Kidney (tissue), 14 donors: ENCODE results near the gene AMDHD1. TPM values are rescaled to one million over a fixed set of nuclear protein-coding genes. Genes with fewer than 3 reads are reported as not detected.

Experiments used
- DNase-seq, 5 donors: peaks; one replicate each; pipeline ENCODE4 v3.0.0-alpha.2; 2013 to 2020
- FAIRE-seq: peaks from 2 replicates; lab custom pipeline; 2012; peaks lifted over from hg19 to GRCh38; lab: Jason Lieb, UNC
- H3K27ac ChIP-seq, 2 donors: one replicate each; pipeline ENCODE4 v1.7.0; 2013; ENCODE audit warnings: low read depth in 2 of 2, low read length in 2 of 2, inconsistent platforms in 1 of 2
- H3K27me3 ChIP-seq: one replicate; pipeline ENCODE4 v1.7.1; 2013; ENCODE audit warnings: low read length, inconsistent platforms; ENCODE audit not compliant: control insufficient read depth, insufficient read depth
- H3K36me3 ChIP-seq, 3 donors: one replicate each; pipeline versions ENCODE4 v1.7.0 to v1.7.1; 2013; ENCODE audit warnings: low read length in 3 of 3, control low read depth in 1 of 3, inconsistent platforms in 1 of 3; ENCODE audit not compliant: insufficient read depth in 3 of 3, control insufficient read depth in 2 of 3
- H3K4me1 ChIP-seq, 3 donors: one replicate each; pipeline versions ENCODE4 v1.7.0 to v1.7.1; 2013; ENCODE audit warnings: low read length in 3 of 3, inconsistent platforms in 1 of 3, low read depth in 1 of 3; ENCODE audit not compliant: control insufficient read depth in 2 of 3, insufficient read depth in 2 of 3
- H3K4me3 ChIP-seq, 3 donors: one replicate each; pipeline versions ENCODE4 v1.7.0 to v1.8.1; 2013; ENCODE audit warnings: low read length in 3 of 3, control low read depth in 1 of 3, inconsistent platforms in 1 of 3
- H3K9ac ChIP-seq, 3 donors: one replicate each; pipeline versions ENCODE4 v1.7.0 to v1.7.1; 2013; ENCODE audit warnings: low read length in 3 of 3, control low read depth in 1 of 3, inconsistent platforms in 1 of 3
- H3K9me3 ChIP-seq, 3 donors: one replicate each; pipeline versions ENCODE4 v1.7.0 to v1.7.1; 2013; ENCODE audit warnings: low read length in 3 of 3, control low read depth in 1 of 3, inconsistent platforms in 1 of 3; ENCODE audit not compliant: control insufficient read depth in 2 of 3, insufficient read depth in 1 of 3
- intact Hi-C: fragments of 100-400 bp; cut with DNase I; formaldehyde crosslinking; loops from one replicate; pipeline ENCODE4 v1.11.1; 2022
- polyA plus RNA-seq: library from polyadenylated mRNA; stranded (reverse); fragments of 350-450 nt; fragmentation: Illumina TruSeq; extraction: RNeasy Lipid Tissue Mini Kit (QIAGEN cat#74804); gene quantifications from one replicate; pipeline ENCODE4 v1.2.3, GENCODE V29; 2014; ENCODE audit warnings: low read depth, low replicate concordance; ENCODE audit not compliant: insufficient read depth
- total RNA-seq: library from RNA; stranded (reverse); fragmentation: NEBNext Ultra II Directional; extraction: Animal tissue kit (Norgen Biotek cat#: 25700); gene quantifications from one replicate; pipeline ENCODE4 v1.2.1, GENCODE V29; 2021
- TF ChIP-seq, protein P1 (sequence below): IDR thresholded peaks from 3 replicates; pipeline ENCODE4 v1.5.1; 2012; ENCODE audit warnings: mild to moderate bottlenecking, moderate library complexity, borderline replicate concordance; ENCODE audit not compliant: insufficient read depth; ENCODE audit errors: extremely low read depth
- donor health status: control.
- donor health status: control.
- donor health status: control.
- donor health status: control.
- donor health status: control.
- donor health status: DM: yes; HTN: yes; CAD: no.
- donor health status: Normal renal cell carcinoma (clear cell type).

Gene AMDHD1
- total and polyA plus RNA-seq, 2 donors from 2014 or later, result 1.2 to 5.9 TPM

DNA sequence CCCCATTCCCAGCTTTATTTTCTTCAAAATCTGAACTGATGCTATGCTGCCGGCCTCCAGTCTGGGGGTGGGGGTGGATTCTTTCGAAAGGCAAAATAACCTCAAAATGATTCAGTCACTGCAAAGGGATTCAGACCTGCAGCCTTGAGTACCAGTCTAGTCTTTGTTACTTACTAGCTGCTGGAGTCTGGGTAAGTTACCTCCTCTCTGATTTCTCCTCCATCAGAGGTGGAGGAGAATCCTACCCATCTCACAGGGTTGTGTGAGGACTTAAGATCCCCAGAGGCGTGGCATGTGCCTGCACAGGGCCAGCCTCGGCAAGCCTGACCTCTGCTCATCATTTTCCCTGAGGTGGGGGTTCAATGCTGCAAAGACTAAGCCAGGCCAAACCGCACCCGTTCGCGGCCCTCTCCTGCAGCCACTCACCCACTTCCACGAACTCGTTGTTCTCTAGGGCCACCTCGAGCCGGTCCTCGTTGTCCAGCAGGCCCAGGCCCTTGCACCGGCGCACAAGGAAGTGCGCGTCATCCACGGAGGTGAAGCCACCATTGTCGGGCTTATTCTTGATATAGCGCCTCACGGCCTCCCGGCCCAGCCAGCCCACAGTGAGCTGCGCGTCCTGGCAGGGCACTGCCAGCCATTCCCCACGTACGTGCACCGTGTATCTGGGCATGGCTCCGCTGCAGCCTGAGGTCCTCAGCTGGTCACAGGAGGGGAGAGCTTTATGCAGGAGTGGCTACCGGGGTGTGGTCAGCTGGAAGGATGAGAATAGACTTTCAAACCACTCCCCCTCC lies 52.3 kb downstream of the AMDHD1 start:
- TF ChIP-seq, protein P1, sequence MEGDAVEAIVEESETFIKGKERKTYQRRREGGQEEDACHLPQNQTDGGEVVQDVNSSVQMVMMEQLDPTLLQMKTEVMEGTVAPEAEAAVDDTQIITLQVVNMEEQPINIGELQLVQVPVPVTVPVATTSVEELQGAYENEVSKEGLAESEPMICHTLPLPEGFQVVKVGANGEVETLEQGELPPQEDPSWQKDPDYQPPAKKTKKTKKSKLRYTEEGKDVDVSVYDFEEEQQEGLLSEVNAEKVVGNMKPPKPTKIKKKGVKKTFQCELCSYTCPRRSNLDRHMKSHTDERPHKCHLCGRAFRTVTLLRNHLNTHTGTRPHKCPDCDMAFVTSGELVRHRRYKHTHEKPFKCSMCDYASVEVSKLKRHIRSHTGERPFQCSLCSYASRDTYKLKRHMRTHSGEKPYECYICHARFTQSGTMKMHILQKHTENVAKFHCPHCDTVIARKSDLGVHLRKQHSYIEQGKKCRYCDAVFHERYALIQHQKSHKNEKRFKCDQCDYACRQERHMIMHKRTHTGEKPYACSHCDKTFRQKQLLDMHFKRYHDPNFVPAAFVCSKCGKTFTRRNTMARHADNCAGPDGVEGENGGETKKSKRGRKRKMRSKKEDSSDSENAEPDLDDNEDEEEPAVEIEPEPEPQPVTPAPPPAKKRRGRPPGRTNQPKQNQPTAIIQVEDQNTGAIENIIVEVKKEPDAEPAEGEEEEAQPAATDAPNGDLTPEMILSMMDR, result no peak
- Histone ChIP-seq H3K27me3 (no peaks in the 10 kb centered on the region), H3K9me3 (no peaks in the 10 kb centered on the region), H3K4me1 (no peaks in the 10 kb centered on the region), H3K9ac (no peak overlapping the region), H3K4me3 (no peak overlapping the region), H3K27ac (no peak overlapping the region), H3K36me3 (no peaks in the 10 kb centered on the region)
- FAIRE-seq (no peak), DNase-seq (peak in 1 of 5 donors; percentile 63)
- intact Hi-C loops, result no loop called here

DNA sequence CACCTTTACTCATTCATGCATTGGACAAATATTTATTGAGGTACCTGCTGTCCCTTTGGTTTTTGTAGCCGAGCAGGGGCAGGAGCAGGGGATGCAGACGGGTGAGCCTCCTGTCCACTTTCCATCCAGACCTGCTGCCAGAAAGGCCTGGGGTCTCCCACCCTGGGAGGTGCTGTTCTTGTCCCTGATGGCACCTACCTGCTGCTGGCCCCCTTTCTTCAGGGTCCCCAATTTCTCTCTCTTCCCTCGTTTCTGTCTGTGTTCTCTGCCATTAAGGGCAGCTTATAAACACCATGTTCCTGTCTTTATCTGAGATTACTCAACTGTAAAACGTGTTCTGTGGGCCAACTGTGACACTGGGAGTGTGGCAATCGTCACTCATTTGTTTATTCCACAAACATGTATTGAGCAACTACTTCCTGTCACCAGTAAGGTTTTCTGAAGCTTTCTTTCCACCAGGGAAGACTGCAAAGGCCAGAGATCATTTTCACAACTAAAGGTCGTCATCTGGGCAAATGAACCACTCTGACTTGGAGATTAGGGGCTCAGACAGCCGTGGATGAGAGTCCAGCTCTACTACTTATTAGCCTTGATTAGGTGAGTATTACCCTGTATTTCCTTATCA lies 53.0 kb downstream of the AMDHD1 start, which contains the start of gene HAL:
HAL (minus strand) TSS at position 311 of the 625 bp plus-strand sequence. CDS start 434 bp downstream, outside the sequence.
- FAIRE-seq (no peak), DNase-seq (no peak)
- intact Hi-C loops, result no loop called here
- Histone ChIP-seq H3K4me1 (no peaks in the 10 kb centered on the region), H3K9me3 (no peaks in the 10 kb centered on the region), H3K36me3 (no peaks in the 10 kb centered on the region), H3K27me3 (no peaks in the 10 kb centered on the region), H3K27ac (no peak within 1 kb of the TSS), H3K4me3 (no peak within 1 kb of the TSS), H3K9ac (no peak within 1 kb of the TSS)
- TF ChIP-seq, protein P1, result no peak

DNA sequence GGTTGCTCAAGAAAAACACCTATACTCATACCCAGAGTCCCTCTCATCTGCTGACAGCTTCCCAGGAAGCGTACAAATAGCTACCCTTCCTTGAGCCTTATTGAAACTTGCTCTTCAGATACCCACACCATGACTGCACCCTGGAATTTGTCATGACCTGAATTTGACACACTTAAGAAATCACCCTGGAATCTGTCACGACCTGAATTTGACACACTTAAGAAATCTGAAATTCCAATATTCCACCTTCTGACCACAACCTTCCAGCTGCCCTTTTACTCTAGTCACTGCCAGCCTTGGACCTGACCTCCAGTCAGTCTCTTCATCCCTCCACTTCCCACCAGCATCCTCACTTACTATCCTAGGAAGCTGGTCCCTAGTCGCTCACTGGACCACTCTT lies 54.1 kb downstream of the AMDHD1 start:
- Histone ChIP-seq H3K36me3 (no peaks in the 10 kb centered on the region), H3K9me3 (no peaks in the 10 kb centered on the region), H3K27me3 (no peaks in the 10 kb centered on the region), H3K9ac (no peak overlapping the region), H3K4me3 (no peak overlapping the region), H3K27ac (no peak overlapping the region), H3K4me1 (no peaks in the 10 kb centered on the region)
- DNase-seq (no peak), FAIRE-seq (no peak)
- intact Hi-C loops, result no loop called here
- TF ChIP-seq, protein P1, result no peak
